ENCODE data around the gene AHDC1.
A peak's percentile ranks its signal among the peaks of the same experiment; 100 is the strongest.

AHDC1 gene

DNA sequence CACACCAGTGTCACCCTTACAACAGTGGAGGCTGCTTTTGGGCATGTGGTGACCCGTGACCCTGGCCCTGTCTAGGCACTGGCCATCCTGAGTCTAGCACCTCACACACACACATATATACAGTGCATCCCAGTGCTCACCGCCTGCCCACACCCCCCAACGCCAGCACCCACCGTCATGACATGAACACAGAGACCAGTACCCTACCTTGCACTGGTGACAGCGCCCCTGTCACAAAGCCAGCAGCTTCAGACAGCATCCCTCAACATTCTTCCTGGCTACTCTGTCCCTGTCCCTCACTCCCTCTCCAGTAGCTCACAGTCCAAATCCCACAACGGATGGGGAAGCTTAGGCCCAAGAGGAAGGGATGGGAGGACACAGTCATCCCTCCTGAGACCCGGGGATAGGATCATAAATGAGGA is 27.1 kb downstream of the AHDC1 start:
- DNase-seq, result no peak

- no peak for DNase-seq
These were observed 28.1 kb downstream of the AHDC1 start for GRCh38 chr1:27575840-27576331.

- DNase-seq, result no peak
These were observed 28.8 kb downstream of the AHDC1 start for GRCh38 chr1:27574871-27575831.

DNA sequence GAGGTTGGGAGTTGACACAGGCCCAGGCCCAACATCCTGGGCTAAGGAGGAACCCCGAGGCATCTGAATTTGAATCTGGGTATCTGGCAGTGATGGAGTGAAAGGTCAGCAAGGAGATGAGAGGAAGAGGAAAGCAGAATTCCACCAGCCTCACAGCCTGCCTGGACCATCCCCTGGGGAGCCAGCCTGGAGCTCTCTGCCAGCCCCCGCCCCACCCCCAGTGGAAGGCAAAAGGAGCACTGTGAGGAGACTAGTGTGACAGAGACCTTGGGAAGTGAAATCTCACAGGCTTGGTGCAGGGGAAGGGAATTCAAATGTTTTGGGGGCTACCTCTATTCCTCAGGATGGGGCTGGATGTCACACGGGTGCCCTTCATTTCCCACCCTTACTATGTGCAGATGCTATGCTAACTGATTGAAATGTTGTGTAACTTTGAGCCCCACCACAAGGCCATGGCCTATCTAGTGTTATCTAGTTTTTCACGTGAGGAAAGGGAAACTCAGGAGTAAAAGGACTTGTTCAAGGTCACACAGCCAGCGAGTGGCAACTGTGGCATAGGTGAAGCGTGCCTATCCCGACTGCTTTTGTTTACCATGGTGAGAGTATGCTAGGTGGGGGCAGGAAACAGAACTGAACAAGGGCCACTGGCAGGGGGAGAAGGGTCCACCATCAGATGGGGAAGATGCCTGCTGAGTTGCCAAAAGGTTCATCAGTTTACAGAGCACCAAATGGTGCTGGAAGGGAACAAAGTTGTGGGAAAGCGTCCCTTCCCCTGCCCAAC is 29.8 kb downstream of the AHDC1 start:
- DNase-seq, result no peak

- no peak for DNase-seq
These were observed 31.1 kb downstream of the AHDC1 start for GRCh38 chr1:27572679-27573426.

- DNase-seq, result no peak
These were observed 31.8 kb downstream of the AHDC1 start for GRCh38 chr1:27572019-27572678.

DNA sequence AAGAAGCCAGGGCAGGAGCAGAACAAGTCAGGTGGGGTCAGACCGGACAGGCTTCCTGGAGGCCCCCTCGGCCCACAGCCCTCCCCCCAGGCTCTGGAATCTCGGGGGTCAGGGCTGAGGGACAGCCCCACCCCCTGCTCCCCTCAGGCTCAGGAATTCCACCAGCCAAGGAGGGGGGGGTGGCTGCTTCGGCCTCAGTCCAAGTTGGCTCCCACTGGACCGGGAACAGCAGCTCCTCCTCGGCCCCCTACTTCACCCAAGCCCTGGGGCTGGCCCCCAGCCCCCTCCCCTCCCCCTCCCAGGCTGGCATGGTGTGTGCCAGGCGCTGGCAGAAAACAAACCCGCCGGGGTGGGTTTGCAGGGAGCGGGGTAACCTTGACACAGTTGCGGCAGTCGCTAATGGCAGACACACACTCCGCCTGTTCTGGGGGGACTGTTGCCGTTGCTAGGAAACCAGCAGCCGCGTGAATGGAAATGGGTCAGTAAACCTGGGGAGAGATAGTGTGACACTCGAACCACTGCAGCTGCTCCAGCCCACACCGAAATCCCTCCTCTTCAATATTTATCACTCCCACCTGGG is 32.4 kb downstream of the AHDC1 start:
- no peak for DNase-seq

- no peak for DNase-seq
These were observed 33.2 kb downstream of the AHDC1 start for GRCh38 chr1:27570784-27571183.

DNA sequence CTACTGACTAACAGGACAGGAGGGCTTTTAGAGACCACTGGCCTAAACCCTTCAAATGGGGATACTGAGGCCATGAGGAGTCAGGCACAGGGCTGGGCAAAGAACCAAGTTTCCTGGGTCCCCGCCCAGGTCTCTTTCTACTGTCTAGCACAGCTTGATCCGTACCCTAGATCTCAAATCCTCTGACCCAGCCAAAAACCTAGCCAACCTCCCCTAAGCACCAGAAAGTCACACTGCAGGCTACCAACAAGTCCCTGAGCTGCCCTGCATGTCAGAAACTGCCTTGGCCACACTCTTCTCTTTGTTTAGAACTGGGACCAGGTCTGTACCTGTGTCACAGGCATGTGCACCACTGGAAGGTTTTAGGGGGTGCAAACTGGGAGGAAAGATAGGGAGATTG is 33.6 kb downstream of the AHDC1 start:
- no peak for DNase-seq

GRCh38 chr1:27569506-27570291 is 34.2 kb downstream of the AHDC1 start:
- no peak for DNase-seq

GRCh38 chr1:27569088-27569460 is 34.9 kb downstream of the AHDC1 start:
- peak in 1 of 5 experiments; percentile 14 for DNase-seq

DNA sequence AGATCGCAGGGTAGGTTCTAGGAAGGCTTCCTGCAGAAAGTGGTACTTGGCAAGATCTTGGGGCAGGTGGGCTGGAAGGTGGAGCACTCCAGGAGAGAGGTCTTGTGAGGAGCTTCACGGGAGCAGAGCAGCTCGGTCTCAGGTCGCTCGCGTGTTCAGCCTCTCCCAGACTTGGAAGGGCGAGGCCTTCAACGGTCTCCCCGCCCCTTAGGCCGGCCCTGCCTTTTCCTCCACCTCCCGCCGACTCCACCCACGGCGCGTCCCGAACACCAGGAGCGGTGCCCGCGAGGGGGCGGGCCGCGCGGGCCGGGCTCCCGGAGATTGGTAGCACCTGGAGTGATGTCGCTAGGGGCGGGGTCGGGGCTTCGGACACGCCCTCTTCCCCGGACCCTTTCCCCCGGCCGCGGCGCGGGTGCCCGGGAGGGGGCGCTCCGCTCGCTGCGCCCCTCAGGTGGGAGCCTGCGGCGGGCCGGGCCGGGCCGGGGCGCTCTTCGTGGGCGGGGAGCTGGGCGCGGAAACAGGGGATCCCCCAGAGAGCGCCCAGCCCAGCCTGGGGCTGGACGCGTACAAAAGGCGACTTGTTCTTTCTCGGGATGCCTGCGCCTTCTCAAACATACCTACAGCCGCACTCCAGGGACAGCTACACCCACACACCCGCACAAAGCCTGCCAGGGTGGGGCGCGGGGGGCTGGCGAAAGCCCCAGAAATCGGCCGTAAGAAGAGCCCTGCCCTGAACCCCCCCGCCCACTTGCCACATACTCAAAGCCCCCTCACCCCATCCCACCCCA is 35.5 kb downstream of the AHDC1 start:
- DNase-seq, result peak; percentile 83 to 94 (median 93)

DNA sequence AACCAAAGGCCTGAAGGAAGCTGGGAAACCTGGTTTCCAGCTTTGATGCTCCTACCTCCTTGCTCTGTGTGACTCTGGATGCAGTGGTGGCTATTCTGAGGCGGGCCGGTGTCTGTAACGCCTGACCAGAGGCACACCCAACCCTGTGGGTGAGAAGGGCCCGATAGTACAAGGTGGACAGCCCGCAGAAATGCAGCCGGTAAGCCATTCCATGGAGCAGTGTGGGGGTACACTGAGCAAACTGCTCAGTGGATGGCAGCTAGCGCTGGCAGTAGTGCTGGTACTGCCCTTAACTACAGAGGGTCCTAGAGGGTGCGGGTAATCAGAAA is 36.0 kb downstream of the AHDC1 start:
- no peak for DNase-seq

GRCh38 chr1:27567146-27567526 is 36.8 kb downstream of the AHDC1 start:
- no peak for DNase-seq

DNA sequence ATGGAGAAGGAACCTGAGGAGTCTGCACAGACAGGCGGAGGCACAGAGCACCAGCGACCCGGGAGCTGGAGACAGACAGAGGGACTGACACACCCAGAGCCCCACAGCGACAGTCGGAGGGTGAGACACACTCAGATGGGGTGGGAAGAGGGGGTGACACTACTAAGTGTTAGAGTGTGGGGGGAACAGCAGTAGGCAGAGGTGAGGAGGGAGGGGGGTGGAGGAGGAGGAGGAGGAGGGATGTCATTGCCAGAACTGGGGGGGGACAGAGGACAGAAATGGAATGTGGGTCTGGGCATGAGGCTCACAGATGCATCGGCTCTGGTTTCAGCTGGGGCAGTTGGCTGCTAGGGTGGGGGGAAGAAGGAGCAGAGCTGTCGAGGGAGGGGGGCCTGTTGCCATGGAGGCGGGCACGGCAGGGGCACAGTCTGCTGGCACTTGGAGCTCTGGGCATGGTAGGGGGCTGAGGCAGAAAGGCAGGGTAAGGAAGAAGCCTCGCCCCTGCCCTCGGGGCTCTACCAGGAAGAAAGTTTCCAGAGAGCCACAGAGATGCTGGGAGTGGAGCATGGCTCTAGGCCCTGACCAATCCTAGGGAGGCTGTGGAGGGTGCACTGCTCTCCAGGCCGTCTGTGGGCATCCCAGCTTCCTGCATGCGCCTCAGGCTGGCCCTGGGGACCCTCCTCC is 37.3 kb downstream of the AHDC1 start:
- no peak for DNase-seq

GRCh38 chr1:27564710-27565649 is 39.0 kb downstream of the AHDC1 start:
- no peak for DNase-seq

DNA sequence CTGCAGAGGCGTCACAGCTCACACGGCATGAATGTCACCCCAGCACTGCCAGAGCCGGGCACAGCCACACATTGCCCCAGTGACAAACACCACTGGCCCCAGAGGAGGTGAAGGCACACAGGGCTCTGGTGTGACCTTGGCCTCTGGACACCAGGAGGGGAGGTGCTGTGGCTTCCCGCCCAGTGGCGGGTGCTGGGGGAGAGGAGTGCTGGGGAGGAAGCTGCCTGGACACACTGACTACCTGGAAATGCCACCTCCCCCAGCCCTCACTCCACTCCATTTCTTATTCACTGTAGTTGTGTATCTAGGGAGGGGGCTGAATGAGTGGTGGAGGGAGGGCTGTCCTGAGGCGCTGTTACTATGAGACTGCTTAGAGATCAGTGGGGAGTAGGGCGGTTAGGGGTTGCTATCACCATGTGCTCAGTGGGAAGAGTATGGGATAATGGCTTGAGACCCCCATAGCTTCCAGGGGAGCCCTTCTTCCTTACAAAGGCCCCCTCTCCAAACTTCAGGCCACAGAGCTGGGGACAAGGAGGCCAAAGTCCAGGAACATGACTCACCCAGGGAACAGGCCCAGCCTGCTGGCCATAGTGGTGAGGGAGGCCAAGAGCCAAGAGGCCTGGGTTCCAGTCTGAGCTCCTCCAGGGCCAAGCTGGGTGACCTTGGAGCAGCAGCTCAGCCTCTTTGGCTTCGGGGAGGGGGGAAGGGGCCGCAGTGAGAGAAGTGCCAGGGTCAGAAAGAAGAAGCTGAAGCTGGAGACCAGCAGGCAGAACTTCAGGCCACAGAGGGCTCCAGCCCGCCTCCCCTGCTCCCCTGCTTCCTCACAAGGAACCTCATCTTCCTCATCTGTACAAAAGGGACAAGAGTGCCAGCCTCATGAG is 40.1 kb downstream of the AHDC1 start:
- DNase-seq, result no peak

DNA sequence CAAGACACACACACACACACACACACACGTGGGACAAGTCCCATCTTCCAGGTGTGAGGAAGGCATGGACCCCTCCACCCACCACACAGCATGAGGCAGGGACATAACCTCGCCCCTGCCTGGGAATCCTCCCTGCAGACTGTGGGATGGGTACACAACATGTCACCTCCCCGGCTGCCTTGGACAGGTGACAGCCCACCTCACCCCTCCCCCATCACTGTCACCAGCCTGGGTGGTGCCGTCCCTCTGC is 40.7 kb downstream of the AHDC1 start:
- no peak for DNase-seq

All from T-helper 2 cell (primary cell).